ENCODE data around the gene FBLN7. TPM values are rescaled to one million over a fixed set of nuclear protein-coding genes. Genes with fewer than 3 reads are reported as not detected.
"Not testable (repeated sequence)": the region's sequence is repeated elsewhere in the genome, so short reads cannot be mapped to it uniquely, and the experiment has no call there.

The FBLN7 gene
- total RNA-seq, 1 donor from 2014 or later = not detected

DNA sequence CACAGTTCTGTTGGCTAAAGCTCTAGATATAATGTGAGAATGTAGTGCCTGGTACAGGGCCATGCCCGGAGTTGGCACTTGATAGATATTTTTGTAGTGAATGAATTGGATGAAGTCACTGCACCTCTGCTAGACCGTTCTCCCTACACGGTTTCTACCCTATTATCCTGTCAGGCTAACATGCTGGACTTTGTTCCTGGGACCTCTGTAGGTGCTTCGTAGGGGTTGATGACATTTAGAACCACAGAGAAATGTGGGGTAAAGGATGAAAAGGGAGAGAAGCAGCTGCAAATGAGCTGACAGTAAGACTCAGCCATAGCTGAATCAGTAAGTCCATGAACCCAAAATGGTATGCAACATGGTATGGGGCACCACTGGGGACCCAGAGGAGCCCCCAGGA, 4.1 kb upstream of the FBLN7 start:
- Histone ChIP-seq H3K4me1 (ENCODE audit: insufficient read depth, low read length) (peaks cover 7% of the 10 kb centered on the region), H3K4me3 (ENCODE audit: insufficient read depth, low read depth, low read length) (no peak overlapping the region), H3K79me2 (ENCODE audit: insufficient read depth, low read length) (no peaks in the 10 kb centered on the region), H3K9ac (ENCODE audit: low read length) (no peak overlapping the region), H4K20me1 (ENCODE audit: insufficient read depth, low read length) (no peaks in the 10 kb centered on the region), H3K27ac (ENCODE audit: low read depth, low read length) (no peak overlapping the region), H3K36me3 (ENCODE audit: insufficient read depth, low read length) (no peaks in the 10 kb centered on the region), H3K27me3 (ENCODE audit: insufficient read depth, low read length) (peaks cover 6% of the 10 kb centered on the region), H3K4me2 (ENCODE audit: low read length) (no peak overlapping the region), H3K9me3 (ENCODE audit: insufficient read depth, low read depth, low read length) (no peaks in the 10 kb centered on the region), H2AFZ (ENCODE audit: low read depth, low read length) (no peak overlapping the region)
- H3K27me3 Mint-ChIP-seq (ENCODE audit: low read depth, unreplicated experiment) = peaks cover 22% of the 10 kb centered on the region
- TF ChIP-seq, protein P1, sequence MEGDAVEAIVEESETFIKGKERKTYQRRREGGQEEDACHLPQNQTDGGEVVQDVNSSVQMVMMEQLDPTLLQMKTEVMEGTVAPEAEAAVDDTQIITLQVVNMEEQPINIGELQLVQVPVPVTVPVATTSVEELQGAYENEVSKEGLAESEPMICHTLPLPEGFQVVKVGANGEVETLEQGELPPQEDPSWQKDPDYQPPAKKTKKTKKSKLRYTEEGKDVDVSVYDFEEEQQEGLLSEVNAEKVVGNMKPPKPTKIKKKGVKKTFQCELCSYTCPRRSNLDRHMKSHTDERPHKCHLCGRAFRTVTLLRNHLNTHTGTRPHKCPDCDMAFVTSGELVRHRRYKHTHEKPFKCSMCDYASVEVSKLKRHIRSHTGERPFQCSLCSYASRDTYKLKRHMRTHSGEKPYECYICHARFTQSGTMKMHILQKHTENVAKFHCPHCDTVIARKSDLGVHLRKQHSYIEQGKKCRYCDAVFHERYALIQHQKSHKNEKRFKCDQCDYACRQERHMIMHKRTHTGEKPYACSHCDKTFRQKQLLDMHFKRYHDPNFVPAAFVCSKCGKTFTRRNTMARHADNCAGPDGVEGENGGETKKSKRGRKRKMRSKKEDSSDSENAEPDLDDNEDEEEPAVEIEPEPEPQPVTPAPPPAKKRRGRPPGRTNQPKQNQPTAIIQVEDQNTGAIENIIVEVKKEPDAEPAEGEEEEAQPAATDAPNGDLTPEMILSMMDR (IDR thresholded peaks at IDR 0.05; ENCODE audit: insufficient read depth, low read depth, low read length) = no peak
- TF ChIP-seq EZH2 (IDR thresholded peaks at IDR 0.05; ENCODE audit: insufficient read depth, low read length) = no peak
- DNase-seq (ENCODE audit: low read depth) = no peak
- no peaks in the 10 kb centered on the region for H3K36me3 Mint-ChIP-seq (ENCODE audit: low read depth, unreplicated experiment)
- H3K4me1 Mint-ChIP-seq (ENCODE audit: low read depth, unreplicated experiment) = no peaks in the 10 kb centered on the region
- H3K9me3 Mint-ChIP-seq (ENCODE audit: unreplicated experiment) = peaks cover 9% of the 10 kb centered on the region
- FAIRE-seq = no peak
- no peak overlapping the region for H3K27ac Mint-ChIP-seq (ENCODE audit: unreplicated experiment)
- no peak overlapping the region for H3K4me3 Mint-ChIP-seq (ENCODE audit: unreplicated experiment)

DNA sequence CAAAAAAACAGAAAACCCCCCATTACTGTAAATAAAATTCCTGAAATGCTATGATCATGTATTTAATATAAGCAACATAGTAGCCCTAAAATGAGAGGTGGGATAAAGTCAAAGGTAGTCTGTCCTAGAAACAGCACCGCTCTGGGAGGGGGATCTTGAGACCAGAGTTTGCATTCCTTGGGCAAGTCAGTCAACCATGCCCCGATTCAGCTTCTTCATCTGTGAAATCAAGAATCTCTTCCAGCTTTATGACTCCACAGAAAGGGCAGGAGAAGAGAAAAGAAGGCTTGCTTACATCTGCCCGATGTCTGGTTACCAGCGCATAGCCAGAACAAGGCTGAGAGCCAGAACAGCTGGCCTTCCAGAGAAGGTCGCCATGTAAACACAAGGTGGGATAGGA, 2.1 kb upstream of the FBLN7 start:
- Mint-ChIP-seq H3K27me3 (ENCODE audit: low read depth, unreplicated experiment) (peaks cover 31% of the 10 kb centered on the region), H3K9me3 (ENCODE audit: unreplicated experiment) (peaks cover 9% of the 10 kb centered on the region), H3K27ac (ENCODE audit: unreplicated experiment) (no peak overlapping the region), H3K4me3 (ENCODE audit: unreplicated experiment) (no peak overlapping the region), H3K4me1 (ENCODE audit: low read depth, unreplicated experiment) (no peaks in the 10 kb centered on the region), H3K36me3 (ENCODE audit: low read depth, unreplicated experiment) (no peaks in the 10 kb centered on the region)
- peaks cover 12% of the 10 kb centered on the region for H3K27me3 ChIP-seq (ENCODE audit: insufficient read depth, low read length)
- H2AFZ ChIP-seq (ENCODE audit: low read depth, low read length) = no peak overlapping the region
- H3K9ac ChIP-seq (ENCODE audit: low read length) = no peak overlapping the region
- FAIRE-seq (no peak), DNase-seq (ENCODE audit: low read depth) (no peak)
- H3K79me2 ChIP-seq (ENCODE audit: insufficient read depth, low read length) = no peaks in the 10 kb centered on the region
- no peak overlapping the region for H3K4me3 ChIP-seq (ENCODE audit: insufficient read depth, low read depth, low read length)
- no peak overlapping the region for H3K4me2 ChIP-seq (ENCODE audit: low read length)
- TF ChIP-seq, protein P1 (IDR thresholded peaks at IDR 0.05; ENCODE audit: insufficient read depth, low read depth, low read length) = no peak
- no peaks in the 10 kb centered on the region for H3K36me3 ChIP-seq (ENCODE audit: insufficient read depth, low read length)
- H3K27ac ChIP-seq (ENCODE audit: low read depth, low read length) = no peak overlapping the region
- H4K20me1 ChIP-seq (ENCODE audit: insufficient read depth, low read length) = no peaks in the 10 kb centered on the region
- H3K9me3 ChIP-seq (ENCODE audit: insufficient read depth, low read depth, low read length) = no peaks in the 10 kb centered on the region
- H3K4me1 ChIP-seq (ENCODE audit: insufficient read depth, low read length) = peaks cover 7% of the 10 kb centered on the region

DNA sequence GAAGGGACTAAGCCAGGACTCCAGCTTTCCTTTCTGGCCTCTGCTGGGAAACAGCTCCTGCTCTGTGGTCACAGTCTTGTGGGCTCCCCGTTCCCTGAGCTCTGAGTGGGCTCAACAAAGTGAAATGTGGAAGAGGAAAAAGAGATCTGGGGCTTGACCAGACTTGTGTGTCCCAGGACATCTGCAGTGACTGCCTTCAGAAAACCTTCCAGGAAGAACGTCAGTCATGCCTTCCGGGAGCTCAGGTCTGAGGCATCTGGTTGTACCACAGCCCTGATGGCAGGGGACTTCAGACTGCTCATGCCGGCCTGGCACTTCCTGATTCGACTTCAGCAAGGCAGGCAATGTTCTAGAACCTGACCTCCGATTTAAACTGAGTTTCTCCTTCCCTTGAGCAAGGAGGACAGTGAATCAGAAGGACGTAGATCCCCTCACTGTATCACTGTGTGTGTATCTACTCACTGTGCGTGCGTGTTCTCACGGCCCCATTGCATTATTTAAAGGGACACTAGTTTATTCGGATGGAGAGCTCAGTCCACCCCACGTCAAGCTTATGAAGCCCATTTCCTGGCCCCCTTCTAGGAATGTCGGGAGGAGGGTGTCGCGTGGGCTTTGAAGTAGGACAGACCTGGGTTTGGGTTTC, 548 bp upstream of the FBLN7 start:
- Mint-ChIP-seq H3K27ac (ENCODE audit: unreplicated experiment) (no peak overlapping the region), H3K27me3 (ENCODE audit: low read depth, unreplicated experiment) (peaks cover 44% of the 10 kb centered on the region), H3K9me3 (ENCODE audit: unreplicated experiment) (peaks cover 6% of the 10 kb centered on the region), H3K4me3 (ENCODE audit: unreplicated experiment) (peak overlapping the region; percentile 67), H3K36me3 (ENCODE audit: low read depth, unreplicated experiment) (no peaks in the 10 kb centered on the region), H3K4me1 (ENCODE audit: low read depth, unreplicated experiment) (no peaks in the 10 kb centered on the region)
- Histone ChIP-seq H3K4me1 (ENCODE audit: insufficient read depth, low read length) (peaks cover 7% of the 10 kb centered on the region), H2AFZ (ENCODE audit: low read depth, low read length) (peak overlapping the region; percentile 67), H3K36me3 (ENCODE audit: insufficient read depth, low read length) (no peaks in the 10 kb centered on the region), H3K4me2 (ENCODE audit: low read length) (peak overlapping the region; percentile 83), H3K9ac (ENCODE audit: low read length) (peak overlapping the region; percentile 39), H3K27ac (ENCODE audit: low read depth, low read length) (no peak overlapping the region), H3K27me3 (ENCODE audit: insufficient read depth, low read length) (peaks cover 12% of the 10 kb centered on the region), H3K9me3 (ENCODE audit: insufficient read depth, low read depth, low read length) (no peaks in the 10 kb centered on the region), H3K79me2 (ENCODE audit: insufficient read depth, low read length) (no peaks in the 10 kb centered on the region), H3K4me3 (ENCODE audit: insufficient read depth, low read depth, low read length) (peak overlapping the region; percentile 55), H4K20me1 (ENCODE audit: insufficient read depth, low read length) (no peaks in the 10 kb centered on the region)
- FAIRE-seq (peak; percentile 29), DNase-seq (ENCODE audit: low read depth) (peak; percentile 5)
- TF ChIP-seq EZH2 (IDR thresholded peaks at IDR 0.05; ENCODE audit: insufficient read depth, low read length) = no peak
- TF ChIP-seq, protein P1 (IDR thresholded peaks at IDR 0.05; ENCODE audit: insufficient read depth, low read depth, low read length) = no peak

DNA sequence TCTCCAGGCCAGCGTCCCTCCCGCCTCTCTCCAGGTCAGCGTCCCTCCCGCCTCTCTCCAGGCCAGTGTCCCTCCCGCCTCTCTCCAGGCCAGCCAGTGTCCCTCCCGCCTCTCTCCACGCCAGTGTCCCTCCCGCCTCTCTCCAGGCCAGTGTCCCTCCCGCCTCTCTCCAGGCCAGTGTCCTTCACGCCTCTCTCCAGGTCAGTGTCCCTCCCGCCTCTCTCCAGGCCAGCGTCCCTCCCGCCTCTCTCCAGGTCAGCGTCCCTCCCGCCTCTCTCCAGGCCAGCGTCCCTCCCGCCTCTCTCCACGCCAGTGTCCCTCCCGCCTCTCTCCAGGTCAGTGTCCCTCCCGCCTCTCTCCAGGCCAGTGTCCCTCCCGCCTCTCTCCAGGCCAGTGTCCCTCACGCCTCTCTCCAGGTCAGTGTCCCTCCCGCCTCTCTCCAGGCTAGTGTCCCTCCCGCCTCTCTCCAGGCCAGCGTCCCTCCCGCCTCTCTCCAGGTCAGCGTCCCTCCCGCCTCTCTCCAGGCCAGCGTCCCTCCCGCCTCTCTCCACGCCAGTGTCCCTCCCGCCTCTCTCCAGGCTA, 939 bp downstream of the FBLN7 start:
- not testable (repeated sequence) for H3K27ac ChIP-seq (ENCODE audit: low read depth, low read length); H2AFZ ChIP-seq (ENCODE audit: low read depth, low read length); H3K27ac Mint-ChIP-seq (ENCODE audit: unreplicated experiment); H3K4me3 Mint-ChIP-seq (ENCODE audit: unreplicated experiment); H3K9me3 ChIP-seq (ENCODE audit: insufficient read depth, low read depth, low read length); H3K36me3 Mint-ChIP-seq (ENCODE audit: low read depth, unreplicated experiment); DNase-seq (ENCODE audit: low read depth); H4K20me1 ChIP-seq (ENCODE audit: insufficient read depth, low read length); H3K4me3 ChIP-seq (ENCODE audit: insufficient read depth, low read depth, low read length); FAIRE-seq; H3K36me3 ChIP-seq (ENCODE audit: insufficient read depth, low read length); H3K4me1 Mint-ChIP-seq (ENCODE audit: low read depth, unreplicated experiment); H3K4me1 ChIP-seq (ENCODE audit: insufficient read depth, low read length); H3K9me3 Mint-ChIP-seq (ENCODE audit: unreplicated experiment); H3K79me2 ChIP-seq (ENCODE audit: insufficient read depth, low read length)
- H3K4me2 ChIP-seq (ENCODE audit: low read length) = peak overlapping the region; percentile 83
- H3K27me3 Mint-ChIP-seq (ENCODE audit: low read depth, unreplicated experiment) = peaks cover 49% of the 10 kb centered on the region
- peaks cover 12% of the 10 kb centered on the region for H3K27me3 ChIP-seq (ENCODE audit: insufficient read depth, low read length)
- peak overlapping the region; percentile 10 for H3K9ac ChIP-seq (ENCODE audit: low read length)

Data from astrocyte (in vitro differentiated cells and primary cell).